Endodermal cell (in vitro differentiated cells): ENCODE results near the gene C21orf91. TPM values are rescaled to one million over a fixed set of nuclear protein-coding genes. Genes with fewer than 3 reads are reported as not detected.
A peak's percentile ranks its signal among the peaks of the same experiment; 100 is the strongest.

Experiments
- DNase-seq: peaks from one replicate; pipeline ENCODE4 v3.0.0-alpha.2; 2017
- H3K27ac ChIP-seq: 2 replicates; pipeline ENCODE4 v1.5.1; 2013; ENCODE audit warnings: mild to moderate bottlenecking, low read depth, low read length, moderate library complexity
- H3K27me3 ChIP-seq: 2 replicates; pipeline ENCODE4 v1.6.1; 2013; ENCODE audit warnings: mild to moderate bottlenecking, low read length, moderate library complexity; ENCODE audit not compliant: insufficient read depth, control insufficient read depth, poor library complexity, severe bottlenecking
- H3K36me3 ChIP-seq: 2 replicates; pipeline ENCODE4 v1.7.0; 2013; ENCODE audit warnings: mild to moderate bottlenecking, low read length, moderate library complexity; ENCODE audit not compliant: control insufficient read depth, insufficient read depth
- H3K4me1 ChIP-seq: one replicate; pipeline ENCODE4 v1.7.0; 2013; ENCODE audit warnings: low read length; ENCODE audit not compliant: control insufficient read depth, insufficient read depth
- H3K4me3 ChIP-seq: 2 replicates; pipeline ENCODE4 v1.5.1; 2013; ENCODE audit warnings: mild to moderate bottlenecking, low read length, moderate library complexity
- H3K9ac ChIP-seq: 2 replicates; pipeline ENCODE4 v1.6.1; 2013; ENCODE audit warnings: mild to moderate bottlenecking, low read length, moderate library complexity; ENCODE audit not compliant: poor library complexity, severe bottlenecking; ENCODE audit errors: extremely low read depth
- H3K9me3 ChIP-seq: 2 replicates; pipeline ENCODE4 v1.6.1; 2013; ENCODE audit warnings: mild to moderate bottlenecking, low read length, moderate library complexity; ENCODE audit not compliant: control insufficient read depth
- H3K27ac Mint-ChIP-seq: 2 replicates; pipeline ENCODE4 v1.8.0; 2020; ENCODE audit warnings: mixed read lengths
- H3K27me3 Mint-ChIP-seq: 2 replicates; pipeline ENCODE4 v1.8.0; 2021; ENCODE audit warnings: mild to moderate bottlenecking, mixed read lengths; ENCODE audit not compliant: insufficient read depth
- H3K36me3 Mint-ChIP-seq: 2 replicates; pipeline ENCODE4 v1.8.0; 2020; ENCODE audit warnings: low read depth, mixed read lengths
- H3K4me1 Mint-ChIP-seq: 2 replicates; pipeline ENCODE4 v1.8.0; 2020; ENCODE audit warnings: mixed read lengths
- H3K4me3 Mint-ChIP-seq: 2 replicates; pipeline ENCODE4 v1.8.0; 2020; ENCODE audit warnings: mild to moderate bottlenecking, moderate library complexity, mixed read lengths
- H3K9me3 Mint-ChIP-seq: 2 replicates; pipeline ENCODE4 v1.8.0; 2020; ENCODE audit warnings: mild to moderate bottlenecking, mixed read lengths
- WGBS, 2 experiments: methylation state at CpG; one replicate each; pipeline versions ENCODE4 v1.1.5 to v1.1.7; 2013; ENCODE audit warnings: missing lambda C conversion rate in 2 of 2, mixed read lengths in 1 of 2; ENCODE audit not compliant: insufficient coverage in 1 of 2, insufficient read length in 1 of 2; 5-methylcytosine and 5-hydroxymethylcytosine counted together
- long read RNA-seq, 4 experiments: library from polyadenylated mRNA in 2 of 4; library from RNA in 1 of 4; library from capped mRNA in 1 of 4; stranded (forward) in 3 of 4; unstranded in 1 of 4; transcript quantifications; one replicate each; pipeline ENCODE4 v2.0.0, GENCODE V29; 2020 to 2021; ENCODE audit warnings: inconsistent platforms in 1 of 4
- polyA plus RNA-seq, 2 experiments: library from polyadenylated mRNA; stranded (reverse); fragments of 50-300 nt; gene quantifications; one replicate each; pipeline ENCODE4 v1.2.3, GENCODE V29; 2013
- total RNA-seq, 2 donors: library from RNA; stranded (reverse); fragmentation: NEBNext Ultra II Directional in 1 of 2; extraction: Animal tissue kit (Norgen Biotek cat#: 25700) in 1 of 2; gene quantifications; 2 replicates in 1 of 2; 3 replicates in 1 of 2; pipeline ENCODE4 v1.2.1, GENCODE V29; 2021
- TF ChIP-seq, protein P1 (sequence below): fragments of 200-600 bp; sonication (generic); conservative IDR thresholded peaks from 2 replicates; pipeline ENCODE4 v1.5.0; 2021; ENCODE audit warnings: antibody characterized with exemption, mild to moderate bottlenecking

C21orf91 gene
- 10 to 100 TPM; 32.3 to 49.5 TPM for total RNA-seq
- polyA plus RNA-seq (2013, experiment 1 of 2), result 22.4 TPM
- polyA plus RNA-seq (2013, experiment 2 of 2), result 23.8 TPM
- long read RNA-seq, experiment 1, full-length matches to known transcripts, result 4 of 10 reads
- long read RNA-seq, experiment 1, partial matches to known transcripts, result 4 of 10 reads
- long read RNA-seq, experiment 1, other reads (novel, unspliced or antisense), result 2 of 10 reads
- long read RNA-seq, experiment 2, full-length matches to known transcripts, result 32 of 62 reads
- long read RNA-seq, experiment 2, partial matches to known transcripts, result 5 of 62 reads
- long read RNA-seq, experiment 2, other reads (novel, unspliced or antisense), result 25 of 62 reads
- long read RNA-seq, experiment 3, full-length matches to known transcripts, result 29 of 52 reads
- long read RNA-seq, experiment 3, partial matches to known transcripts, result 11 of 52 reads
- long read RNA-seq, experiment 3, other reads (novel, unspliced or antisense), result 12 of 52 reads
- long read RNA-seq, experiment 4, full-length matches to known transcripts, result 29 of 30 reads
- long read RNA-seq, experiment 4, partial matches to known transcripts, result 0 of 30 reads
- long read RNA-seq, experiment 4, other reads (novel, unspliced or antisense), result 1 of 30 reads

DNA sequence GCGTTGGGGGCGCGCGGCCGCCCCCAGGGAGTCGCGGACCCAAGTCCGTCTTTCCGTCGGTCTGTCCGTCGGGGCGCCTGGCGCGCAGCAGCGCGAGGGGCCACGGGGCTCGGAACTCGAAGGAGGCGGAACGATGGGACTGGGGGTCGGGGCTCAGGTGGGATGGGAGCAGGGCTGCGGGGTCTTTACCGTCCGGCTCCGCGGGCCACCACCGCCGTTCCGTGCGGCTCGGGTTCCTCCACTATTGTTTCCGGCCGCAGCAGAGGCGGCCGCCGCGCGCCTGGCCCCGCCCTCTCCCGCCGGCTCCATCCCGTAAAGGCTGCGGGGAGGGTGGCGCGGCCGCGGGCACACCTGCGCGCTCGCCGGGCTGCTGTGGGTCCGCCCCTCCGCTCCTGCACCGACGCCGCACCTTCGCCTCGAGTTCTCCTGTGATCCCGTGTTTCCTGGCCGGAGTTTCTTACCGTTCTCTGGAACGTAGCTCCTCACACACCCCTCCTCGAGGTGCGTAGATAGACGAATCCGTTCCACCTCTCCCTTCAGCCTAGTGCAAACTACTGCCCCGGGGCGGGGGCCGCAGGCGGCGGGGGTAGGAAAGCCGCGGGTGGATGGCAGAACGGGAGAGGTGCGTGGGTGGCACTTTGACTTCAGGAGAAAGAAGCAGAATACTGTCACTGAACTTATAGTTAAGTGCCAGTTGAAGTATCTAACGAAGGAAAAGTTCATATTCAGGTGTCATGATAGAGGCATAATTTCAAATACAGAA is at the start of gene C21orf91:
TSS of gene C21orf91 (minus strand) at position 243 of the 763 bp plus-strand sequence. CDS start 1,038 bp downstream, outside the sequence.
- peak within 1 kb of the TSS; percentile 96 for H3K9ac ChIP-seq
- H3K27me3 Mint-ChIP-seq, result no peaks in the 10 kb centered on the region
- TF ChIP-seq, protein P1, sequence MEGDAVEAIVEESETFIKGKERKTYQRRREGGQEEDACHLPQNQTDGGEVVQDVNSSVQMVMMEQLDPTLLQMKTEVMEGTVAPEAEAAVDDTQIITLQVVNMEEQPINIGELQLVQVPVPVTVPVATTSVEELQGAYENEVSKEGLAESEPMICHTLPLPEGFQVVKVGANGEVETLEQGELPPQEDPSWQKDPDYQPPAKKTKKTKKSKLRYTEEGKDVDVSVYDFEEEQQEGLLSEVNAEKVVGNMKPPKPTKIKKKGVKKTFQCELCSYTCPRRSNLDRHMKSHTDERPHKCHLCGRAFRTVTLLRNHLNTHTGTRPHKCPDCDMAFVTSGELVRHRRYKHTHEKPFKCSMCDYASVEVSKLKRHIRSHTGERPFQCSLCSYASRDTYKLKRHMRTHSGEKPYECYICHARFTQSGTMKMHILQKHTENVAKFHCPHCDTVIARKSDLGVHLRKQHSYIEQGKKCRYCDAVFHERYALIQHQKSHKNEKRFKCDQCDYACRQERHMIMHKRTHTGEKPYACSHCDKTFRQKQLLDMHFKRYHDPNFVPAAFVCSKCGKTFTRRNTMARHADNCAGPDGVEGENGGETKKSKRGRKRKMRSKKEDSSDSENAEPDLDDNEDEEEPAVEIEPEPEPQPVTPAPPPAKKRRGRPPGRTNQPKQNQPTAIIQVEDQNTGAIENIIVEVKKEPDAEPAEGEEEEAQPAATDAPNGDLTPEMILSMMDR, result no peak
- peak within 1 kb of the TSS; percentile 90 for H3K4me3 Mint-ChIP-seq
- H3K36me3 ChIP-seq, result peaks cover 32% of the 10 kb centered on the region
- H3K27ac Mint-ChIP-seq, result peak within 1 kb of the TSS; percentile 99
- no peaks in the 10 kb centered on the region for H3K4me1 ChIP-seq
- WGBS, 2 experiments, result 0% methylated on average over 15 to 77 of the region's 78 CpGs
- no peaks in the 10 kb centered on the region for H3K9me3 Mint-ChIP-seq
- H3K4me3 ChIP-seq, result peak within 1 kb of the TSS; percentile 97
- peak within 1 kb of the TSS; percentile 99 for H3K27ac ChIP-seq
- no peaks in the 10 kb centered on the region for H3K27me3 ChIP-seq
- peaks cover 9% of the 10 kb centered on the region for H3K9me3 ChIP-seq
- H3K4me1 Mint-ChIP-seq, result peaks cover 7% of the 10 kb centered on the region
- peaks cover 21% of the 10 kb centered on the region for H3K36me3 Mint-ChIP-seq
- DNase-seq, result peak; percentile 88

DNA sequence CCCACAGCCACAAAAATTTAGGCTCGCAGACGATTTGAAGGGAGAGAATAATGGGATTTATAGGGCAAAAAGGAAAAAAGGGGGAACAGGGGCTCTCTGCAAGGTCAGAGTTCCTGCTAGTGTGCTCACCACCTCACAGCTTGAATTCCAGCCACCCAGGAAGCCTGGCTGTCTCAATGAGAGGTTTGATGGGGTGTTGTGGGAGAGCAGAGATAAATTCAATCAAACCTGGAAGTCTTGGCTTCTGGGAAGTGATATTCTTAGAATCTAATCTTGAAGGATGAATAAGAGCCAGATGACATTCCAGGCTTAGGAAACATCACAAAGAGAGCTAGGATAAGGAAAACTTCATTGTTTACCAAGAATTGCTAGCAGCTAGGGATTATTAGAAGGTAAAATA is 47.4 kb upstream of the C21orf91 start:
- TF ChIP-seq, protein P1, result no peak
- DNase-seq, result no peak
- Histone ChIP-seq H3K9ac (no peak overlapping the region), H3K4me3 (peak overlapping the region; percentile 58), H3K27me3 (no peaks in the 10 kb centered on the region), H3K36me3 (no peaks in the 10 kb centered on the region), H3K9me3 (peaks cover 23% of the 10 kb centered on the region), H3K27ac (no peak overlapping the region), H3K4me1 (peaks cover 8% of the 10 kb centered on the region)
- H3K9me3 Mint-ChIP-seq, result peaks cover 14% of the 10 kb centered on the region
- H3K4me1 Mint-ChIP-seq, result peaks cover 7% of the 10 kb centered on the region
- peak overlapping the region; percentile 27 for H3K27ac Mint-ChIP-seq
- no peaks in the 10 kb centered on the region for H3K27me3 Mint-ChIP-seq
- no peaks in the 10 kb centered on the region for H3K36me3 Mint-ChIP-seq
- H3K4me3 Mint-ChIP-seq, result no peak overlapping the region
- WGBS, 2 experiments, result 84% methylated on average over 2 of the region's 2 CpGs; no CpG with 5 or more reads in 1 of the 2 experiments

GRCh38 chr21:17859661-17860060 is 40.5 kb upstream of the C21orf91 start:
- no peak overlapping the region for H3K9ac ChIP-seq
- no peak overlapping the region for H3K27ac ChIP-seq
- no peaks in the 10 kb centered on the region for H3K27me3 ChIP-seq
- Mint-ChIP-seq H3K9me3 (peaks cover 3% of the 10 kb centered on the region), H3K36me3 (no peaks in the 10 kb centered on the region), H3K4me1 (peaks cover 7% of the 10 kb centered on the region), H3K27ac (no peak overlapping the region), H3K27me3 (no peaks in the 10 kb centered on the region), H3K4me3 (no peak overlapping the region)
- H3K9me3 ChIP-seq, result peaks cover 14% of the 10 kb centered on the region
- peaks cover 4% of the 10 kb centered on the region for H3K4me1 ChIP-seq
- no peak overlapping the region for H3K4me3 ChIP-seq
- DNase-seq, result no peak
- 100% methylated on average over 1 of the region's 1 CpG; no CpG with 5 or more reads in 1 of the 2 experiments for WGBS, 2 experiments
- no peaks in the 10 kb centered on the region for H3K36me3 ChIP-seq
- TF ChIP-seq, protein P1, result no peak
